ENCODE results near the gene FNBP1. TPM values are rescaled to one million over a fixed set of nuclear protein-coding genes. Genes with fewer than 3 reads are reported as not detected.

FNBP1 gene
- total RNA-seq, 1 experiment from 2014 or later = 80.7 TPM

- Histone ChIP-seq H3F3A (ENCODE audit: insufficient read depth, low read depth) (peaks cover 8% of the 10 kb centered on the region), H4K20me1 (ENCODE audit: insufficient read depth) (no peaks in the 10 kb centered on the region; the same call in 1 of the 2 replicates), H3K9me2 (ENCODE audit: insufficient read depth) (no peaks in the 10 kb centered on the region), H3K27me3 (ENCODE audit: insufficient read depth, low read depth) (no peaks in the 10 kb centered on the region), H3K4me2 (no peak overlapping the region), H3K27ac (0 out of 2 replicates have a peak overlapping the region, but pooled peaks have one; percentile 13), H3K36me3 (ENCODE audit: low read depth) (no peaks in the 10 kb centered on the region), H3K4me1 (replicated peaks; ENCODE audit: insufficient read depth) (peaks cover 16% of the 10 kb centered on the region), H3K79me2 (ENCODE audit: low read depth) (peaks cover 26% of the 10 kb centered on the region), H3K9me3 (ENCODE audit: insufficient read depth, low read depth) (0 out of 2 replicates have a peak, but pooled peaks cover 4% of the 10 kb centered on the region), H3K4me3 (no peak overlapping the region), H2AFZ (no peak overlapping the region)
- ChIA-PET CTCF (no interaction called here), POLR2A (ENCODE audit: unreplicated experiment) (interaction anchor here (0.6 kb wide), 1 partner anchor 26 kb away, joined by 4 read pairs; the partner anchor contains the start of gene FNBP1)
- no peak for DNase-seq
- TF ChIP-seq, protein P1, sequence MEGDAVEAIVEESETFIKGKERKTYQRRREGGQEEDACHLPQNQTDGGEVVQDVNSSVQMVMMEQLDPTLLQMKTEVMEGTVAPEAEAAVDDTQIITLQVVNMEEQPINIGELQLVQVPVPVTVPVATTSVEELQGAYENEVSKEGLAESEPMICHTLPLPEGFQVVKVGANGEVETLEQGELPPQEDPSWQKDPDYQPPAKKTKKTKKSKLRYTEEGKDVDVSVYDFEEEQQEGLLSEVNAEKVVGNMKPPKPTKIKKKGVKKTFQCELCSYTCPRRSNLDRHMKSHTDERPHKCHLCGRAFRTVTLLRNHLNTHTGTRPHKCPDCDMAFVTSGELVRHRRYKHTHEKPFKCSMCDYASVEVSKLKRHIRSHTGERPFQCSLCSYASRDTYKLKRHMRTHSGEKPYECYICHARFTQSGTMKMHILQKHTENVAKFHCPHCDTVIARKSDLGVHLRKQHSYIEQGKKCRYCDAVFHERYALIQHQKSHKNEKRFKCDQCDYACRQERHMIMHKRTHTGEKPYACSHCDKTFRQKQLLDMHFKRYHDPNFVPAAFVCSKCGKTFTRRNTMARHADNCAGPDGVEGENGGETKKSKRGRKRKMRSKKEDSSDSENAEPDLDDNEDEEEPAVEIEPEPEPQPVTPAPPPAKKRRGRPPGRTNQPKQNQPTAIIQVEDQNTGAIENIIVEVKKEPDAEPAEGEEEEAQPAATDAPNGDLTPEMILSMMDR (conservative IDR thresholded peaks at IDR 0.05) = no peak
- TF ChIP-seq EZH2 (IDR thresholded peaks at IDR 0.05; ENCODE audit: low read depth) = no peak
- no TSS peak for BruUV-seq (replicated peaks)
- intact Hi-C loops (cut with micrococcal nuclease; ENCODE audit: unreplicated experiment) = no loop called here
Measured at GRCh38 chr9:130017076-130017475, 25.9 kb downstream of the FNBP1 start.

DNA sequence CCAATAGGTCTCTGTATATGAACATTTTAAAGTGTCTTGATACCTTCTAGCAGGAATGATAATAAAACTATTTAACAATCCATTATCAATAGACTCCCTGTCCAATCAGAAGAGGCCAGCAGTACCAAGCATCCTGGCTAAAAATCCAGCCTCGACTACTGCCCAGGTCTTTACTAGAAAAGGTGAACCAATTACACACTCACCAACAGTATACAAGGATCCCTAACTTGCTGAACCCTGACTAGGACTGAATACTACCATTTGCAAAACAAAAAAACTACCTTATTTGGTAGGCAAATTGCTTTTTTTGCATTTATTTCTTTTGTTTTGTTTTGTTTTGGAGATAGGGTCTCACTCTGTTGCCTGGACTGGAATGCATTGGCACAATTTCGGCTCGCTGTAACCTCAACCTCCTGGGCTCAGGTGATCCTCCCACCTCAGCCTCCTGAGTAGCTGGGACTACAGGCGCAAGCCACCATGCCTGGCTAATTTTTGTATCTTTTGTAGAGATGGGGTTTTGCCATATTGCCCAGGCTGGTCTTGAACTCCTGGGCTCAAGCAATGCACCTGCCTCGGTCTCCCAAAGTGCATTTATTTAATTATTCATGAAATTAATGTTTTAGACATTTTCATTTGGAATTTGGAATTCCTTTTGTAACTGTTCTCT is 27.5 kb downstream of the FNBP1 start:
- Histone ChIP-seq H3K4me1 (replicated peaks; ENCODE audit: insufficient read depth) (peaks cover under 1% of the 10 kb centered on the region; the same call in 1 of the 2 replicates), H3K4me2 (no peak overlapping the region), H3K36me3 (ENCODE audit: low read depth) (no peaks in the 10 kb centered on the region), H4K20me1 (ENCODE audit: insufficient read depth) (no peaks in the 10 kb centered on the region; the same call in 1 of the 2 replicates), H3K9me2 (ENCODE audit: insufficient read depth) (no peaks in the 10 kb centered on the region), H3F3A (ENCODE audit: insufficient read depth, low read depth) (no peaks in the 10 kb centered on the region), H3K4me3 (no peak overlapping the region), H2AFZ (no peak overlapping the region), H3K27me3 (ENCODE audit: insufficient read depth, low read depth) (no peaks in the 10 kb centered on the region), H3K79me2 (ENCODE audit: low read depth) (peaks cover 11% of the 10 kb centered on the region; the same call in 1 of the 2 replicates), H3K27ac (no peak overlapping the region), H3K9me3 (ENCODE audit: insufficient read depth, low read depth) (0 out of 2 replicates have a peak, but pooled peaks cover 4% of the 10 kb centered on the region)
- CTCF ChIA-PET = no interaction called here
- intact Hi-C loops (cut with micrococcal nuclease; ENCODE audit: unreplicated experiment) = no loop called here
- BruUV-seq (replicated peaks) = no TSS peak
- POLR2A ChIA-PET (ENCODE audit: unreplicated experiment) = interaction anchor here (0.6 to 0.7 kb wide), 2 partner anchors 26 to 123 kb away, joined by 3 to 6 read pairs; no protein-coding TSS in a partner anchor
- no peak for DNase-seq
- TF ChIP-seq, protein P1 (conservative IDR thresholded peaks at IDR 0.05) = no peak
- no peak for TF ChIP-seq EZH2 (IDR thresholded peaks at IDR 0.05; ENCODE audit: low read depth)

DNA sequence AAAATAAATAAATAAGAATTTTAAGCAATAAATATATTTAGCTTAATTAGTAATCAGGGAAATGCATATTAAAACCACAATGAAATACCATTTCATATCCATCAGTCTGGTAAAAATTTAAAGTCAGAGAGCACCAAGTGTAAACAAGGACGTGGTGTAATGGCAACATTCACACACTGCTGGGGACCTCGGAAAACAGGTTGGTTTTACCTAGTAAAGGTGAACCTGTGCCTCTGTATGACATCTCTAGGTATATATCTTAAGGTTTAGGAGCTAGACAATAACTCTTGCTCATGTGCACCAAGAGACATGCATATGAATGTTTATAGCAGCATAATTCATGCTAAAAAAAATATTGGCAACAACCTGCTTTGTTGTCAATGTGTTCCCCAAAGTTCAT is 29.7 kb downstream of the FNBP1 start:
- no peaks in the 10 kb centered on the region for H3K27me3 ChIP-seq (ENCODE audit: insufficient read depth, low read depth)
- no peaks in the 10 kb centered on the region; the same call in 1 of the 2 replicates for H3F3A ChIP-seq (ENCODE audit: insufficient read depth, low read depth)
- H3K9me3 ChIP-seq (ENCODE audit: insufficient read depth, low read depth) = 0 out of 2 replicates have a peak, but pooled peaks cover 4% of the 10 kb centered on the region
- intact Hi-C loops (cut with micrococcal nuclease; ENCODE audit: unreplicated experiment) = no loop called here
- ChIA-PET CTCF (interaction anchor here (0.6 kb wide), 1 partner anchor 71 kb away, joined by 5 read pairs; no protein-coding TSS in a partner anchor), POLR2A (ENCODE audit: unreplicated experiment) (no interaction called here)
- TF ChIP-seq, protein P1 (conservative IDR thresholded peaks at IDR 0.05) = no peak
- no peak for TF ChIP-seq EZH2 (IDR thresholded peaks at IDR 0.05; ENCODE audit: low read depth)
- BruUV-seq (replicated peaks) = no TSS peak
- no peaks in the 10 kb centered on the region for H3K4me1 ChIP-seq (replicated peaks; ENCODE audit: insufficient read depth)
- no peaks in the 10 kb centered on the region for H3K36me3 ChIP-seq (ENCODE audit: low read depth)
- no peaks in the 10 kb centered on the region; the same call in 1 of the 2 replicates for H4K20me1 ChIP-seq (ENCODE audit: insufficient read depth)
- H3K4me3 ChIP-seq = no peak overlapping the region
- H3K79me2 ChIP-seq (ENCODE audit: low read depth) = peaks cover 12% of the 10 kb centered on the region; the same call in 1 of the 2 replicates
- no peak overlapping the region for H3K27ac ChIP-seq
- no peaks in the 10 kb centered on the region for H3K9me2 ChIP-seq (ENCODE audit: insufficient read depth)
- H3K4me2 ChIP-seq = no peak overlapping the region
- no peak for DNase-seq
- H2AFZ ChIP-seq = no peak overlapping the region

Measured in PC-9 (cell line).